Adrenal gland (tissue), 5 donors: ENCODE results near the gene SLC13A3.

ENCODE experiments used
- POLR2A ChIP-seq, 2 donors: fragments of 450-650 bp; IDR thresholded peaks; one replicate each; pipeline ENCODE4 v1.6.1; 2017; ENCODE audit warnings: antibody characterized with exemption in 2 of 2, mild to moderate bottlenecking in 2 of 2, moderate library complexity in 1 of 2
- TF ChIP-seq, protein P1 (sequence below), 6 experiments: fragments of 450-650 bp in 4 of 6; fragments of 200-600 bp in 2 of 6; sonication (generic) in 1 of 6; IDR thresholded peaks; 1 replicate in 5 of 6; 2 replicates in 1 of 6; pipeline versions ENCODE4 v1.5.1 to v1.8.0; 2016 to 2021; ENCODE audit warnings: antibody characterized with exemption in 6 of 6, mild to moderate bottlenecking in 2 of 6, moderate library complexity in 1 of 6
- donor health status: DM: no; HTN: no; CAD: no.

DNA sequence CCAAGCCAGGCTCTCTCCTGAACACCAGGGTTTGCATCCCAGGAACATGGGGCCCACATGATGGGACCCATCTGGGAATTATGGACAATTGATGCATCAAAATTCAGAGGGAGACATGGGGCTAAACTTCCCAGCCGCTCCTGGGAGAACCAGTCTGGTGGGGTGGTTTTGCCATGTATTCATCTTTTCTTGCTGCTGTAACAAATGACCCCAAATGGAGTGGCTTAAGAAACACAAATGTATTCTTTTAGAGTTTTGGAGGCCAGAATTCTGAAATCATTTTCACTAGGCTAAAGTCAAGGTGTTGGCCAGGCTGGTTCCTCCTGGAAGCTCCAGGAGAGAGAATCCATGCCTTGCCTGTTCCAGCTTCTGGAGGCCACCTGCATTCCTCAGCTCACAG is 6.5 kb downstream of the SLC13A3 start:
- TF ChIP-seq, protein P1, sequence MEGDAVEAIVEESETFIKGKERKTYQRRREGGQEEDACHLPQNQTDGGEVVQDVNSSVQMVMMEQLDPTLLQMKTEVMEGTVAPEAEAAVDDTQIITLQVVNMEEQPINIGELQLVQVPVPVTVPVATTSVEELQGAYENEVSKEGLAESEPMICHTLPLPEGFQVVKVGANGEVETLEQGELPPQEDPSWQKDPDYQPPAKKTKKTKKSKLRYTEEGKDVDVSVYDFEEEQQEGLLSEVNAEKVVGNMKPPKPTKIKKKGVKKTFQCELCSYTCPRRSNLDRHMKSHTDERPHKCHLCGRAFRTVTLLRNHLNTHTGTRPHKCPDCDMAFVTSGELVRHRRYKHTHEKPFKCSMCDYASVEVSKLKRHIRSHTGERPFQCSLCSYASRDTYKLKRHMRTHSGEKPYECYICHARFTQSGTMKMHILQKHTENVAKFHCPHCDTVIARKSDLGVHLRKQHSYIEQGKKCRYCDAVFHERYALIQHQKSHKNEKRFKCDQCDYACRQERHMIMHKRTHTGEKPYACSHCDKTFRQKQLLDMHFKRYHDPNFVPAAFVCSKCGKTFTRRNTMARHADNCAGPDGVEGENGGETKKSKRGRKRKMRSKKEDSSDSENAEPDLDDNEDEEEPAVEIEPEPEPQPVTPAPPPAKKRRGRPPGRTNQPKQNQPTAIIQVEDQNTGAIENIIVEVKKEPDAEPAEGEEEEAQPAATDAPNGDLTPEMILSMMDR (IDR thresholded peaks at IDR 0.05): no peak
- TF ChIP-seq POLR2A (IDR thresholded peaks at IDR 0.05): no peak
